Stimulated activated CD4-positive, alpha-beta T cell treated with anti-CD3 and anti-CD28 coated beads, Interleukin-4, amount 100 ng/mL, for 4 hours (primary cell): Measurements from ENCODE around the gene TTLL6.
"Not testable (repeated sequence)": the region's sequence is repeated elsewhere in the genome, so short reads cannot be mapped to it uniquely, and the experiment has no call there.

Experiments used
- DNase-seq, 2 experiments: peaks; one replicate each; pipeline ENCODE4 v3.0.0-alpha.2; 2020

Gene TTLL6

GRCh38 chr17:48722201-48722907 lies 94.7 kb downstream of the TTLL6 start, which contains the start of gene PRAC1:
TSS of gene PRAC1 (minus strand) at chr17:48722518. CDS start at chr17:48722392, 126 bp downstream.
- DNase-seq, result no peak

- no peak for DNase-seq
Measured at GRCh38 chr17:48721009-48721402, 96.0 kb downstream of the TTLL6 start.

GRCh38 chr17:48720266-48721008 lies 96.6 kb downstream of the TTLL6 start:
- no peak for DNase-seq

- no peak for DNase-seq
Measured at GRCh38 chr17:48719642-48720265, 97.3 kb downstream of the TTLL6 start.

- DNase-seq, result no peak
Measured at GRCh38 chr17:48718761-48719641, 98.0 kb downstream of the TTLL6 start.

GRCh38 chr17:48718227-48718760 lies 98.7 kb downstream of the TTLL6 start:
- no peak for DNase-seq

GRCh38 chr17:48717367-48718226 lies 99.4 kb downstream of the TTLL6 start:
- no peak for DNase-seq

- DNase-seq, result not testable (repeated sequence)
Measured at GRCh38 chr17:48716549-48716948, 100.5 kb downstream of the TTLL6 start.

GRCh38 chr17:48715496-48716399 lies 101.3 kb downstream of the TTLL6 start:
- no peak for DNase-seq
